HTR-8/SVneo (cell line): ENCODE measurements around the gene B4GALT2.
A peak's percentile ranks its signal among the peaks of the same experiment; 100 is the strongest.

Experiments used
- DNase-seq: peaks from one replicate; pipeline ENCODE4 v3.0.0; 2011; ENCODE audit warnings: low spot score, mixed read lengths; ENCODE audit not compliant: insufficient read length
- FAIRE-seq: peaks from 2 replicates; lab custom pipeline; 2011; peaks lifted over from hg19 to GRCh38; lab: Jason Lieb, UNC

The B4GALT2 gene

GRCh38 chr1:43945674-43946235 lies 33.3 kb upstream of the B4GALT2 start:
- DNase-seq: no peak
- FAIRE-seq: no peak

- DNase-seq (peak; percentile 92), FAIRE-seq (peak; percentile 92)
These were observed 32.6 kb upstream of the B4GALT2 start, which contains the start of gene IPO13 for GRCh38 chr1:43946236-43947060. Gene IPO13 (plus strand): TSS chr1:43946950. CDS start chr1:43947601, 651 bp downstream.

GRCh38 chr1:43947061-43947873 lies 31.7 kb upstream of the B4GALT2 start:
- DNase-seq: no peak

DNA sequence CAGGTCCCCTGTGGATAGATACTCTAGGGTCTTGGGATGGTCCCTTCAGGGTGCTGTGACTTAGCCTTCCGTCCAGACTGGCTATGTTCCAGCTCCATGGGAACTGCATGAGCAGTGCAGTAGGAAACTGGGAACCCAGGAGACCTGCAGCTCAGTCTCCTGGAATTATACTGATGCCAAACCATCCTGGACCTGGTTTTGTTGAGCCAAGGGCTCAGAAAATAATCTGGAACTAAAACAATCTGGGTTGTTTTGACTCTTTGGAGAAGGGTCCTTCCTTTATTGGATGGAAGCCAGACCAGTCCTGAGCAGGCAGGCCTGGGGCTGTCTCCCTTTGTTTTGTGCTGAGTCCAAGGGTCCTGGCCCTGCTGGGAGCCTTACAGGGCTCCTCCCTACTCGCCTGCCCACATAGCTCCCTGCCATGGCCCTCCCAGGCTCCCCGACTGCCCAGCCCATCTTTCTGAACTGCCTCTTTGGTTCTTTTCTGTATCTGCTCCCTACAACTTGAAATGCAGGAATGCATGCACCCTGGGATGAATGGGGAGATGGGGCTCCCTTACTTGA lies 31.1 kb upstream of the B4GALT2 start:
- DNase-seq (no peak), FAIRE-seq (no peak)

More at GRCh38 chr1:43947061-43947873, 31.7 kb upstream of the B4GALT2 start:
- FAIRE-seq: no peak

DNA sequence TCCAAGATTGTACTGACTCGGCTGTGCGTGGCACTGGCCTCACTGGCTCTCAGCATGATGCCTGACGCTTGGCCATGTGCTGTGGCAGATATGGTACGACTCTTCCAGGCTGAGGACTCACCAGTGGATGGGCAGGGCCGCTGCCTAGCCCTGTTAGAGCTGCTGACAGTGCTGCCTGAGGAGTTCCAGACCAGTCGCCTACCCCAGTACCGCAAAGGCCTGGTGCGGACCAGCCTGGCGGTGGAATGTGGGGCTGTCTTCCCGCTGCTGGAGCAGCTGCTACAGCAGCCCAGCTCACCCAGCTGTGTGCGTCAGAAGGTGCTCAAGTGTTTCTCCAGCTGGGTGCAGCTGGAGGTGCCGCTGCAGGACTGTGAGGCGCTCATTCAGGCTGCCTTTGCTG lies 29.3 kb upstream of the B4GALT2 start:
- no peak for FAIRE-seq
- DNase-seq: no peak

- DNase-seq (no peak), FAIRE-seq (no peak)
These were observed 27.7 kb upstream of the B4GALT2 start for GRCh38 chr1:43951021-43951985.

DNA sequence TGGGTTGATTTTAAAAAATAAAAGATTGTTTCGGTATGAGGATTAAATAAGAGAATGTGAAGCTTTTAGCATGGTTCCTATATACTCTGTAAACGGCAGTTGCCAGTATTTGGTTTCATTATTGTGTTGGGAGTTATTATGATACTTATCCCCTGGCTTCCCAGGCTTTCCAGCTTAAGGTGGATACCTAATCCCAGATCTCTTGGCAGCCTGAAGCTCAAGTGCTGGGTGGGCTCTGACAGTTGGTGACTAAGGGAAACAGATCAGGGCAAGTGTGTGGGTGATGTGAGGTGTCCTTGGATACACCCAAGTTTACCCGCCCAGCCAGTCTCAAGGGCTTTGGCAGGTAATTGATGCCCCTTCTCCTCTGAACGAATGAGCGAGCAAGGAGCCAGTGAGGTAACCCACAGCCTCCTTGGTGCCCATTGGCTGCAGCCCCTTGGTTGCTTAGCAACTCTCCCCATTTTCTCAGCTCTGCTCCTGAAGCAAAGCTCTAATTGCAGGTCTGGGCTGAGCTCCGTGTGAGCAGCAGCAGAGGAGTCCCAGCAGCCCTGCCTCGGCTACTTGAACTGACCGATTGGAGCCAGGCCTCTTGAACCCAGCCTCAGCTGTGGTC lies 26.2 kb upstream of the B4GALT2 start:
- no peak for FAIRE-seq
- DNase-seq: no peak

DNA sequence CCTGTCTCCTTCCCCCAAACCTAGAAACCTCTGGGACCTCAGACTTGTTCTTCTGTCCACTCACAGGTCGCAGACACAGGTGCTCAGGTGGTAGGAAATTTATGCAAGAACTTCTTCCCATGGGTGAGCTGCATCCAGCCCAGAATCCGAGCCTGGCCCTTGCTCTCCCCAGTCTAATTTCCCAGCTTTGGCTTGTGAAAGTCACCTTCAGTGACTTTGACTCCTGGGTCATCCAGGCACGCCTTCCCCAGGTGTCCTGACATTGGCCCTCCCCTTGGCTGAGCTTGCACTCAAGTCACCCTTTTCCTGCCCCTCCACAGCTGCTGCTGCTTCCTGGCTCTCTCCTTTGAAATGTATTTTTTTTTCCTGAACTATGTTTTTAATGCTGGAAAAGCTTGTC lies 25.6 kb upstream of the B4GALT2 start:
- no peak for DNase-seq
- FAIRE-seq: no peak

DNA sequence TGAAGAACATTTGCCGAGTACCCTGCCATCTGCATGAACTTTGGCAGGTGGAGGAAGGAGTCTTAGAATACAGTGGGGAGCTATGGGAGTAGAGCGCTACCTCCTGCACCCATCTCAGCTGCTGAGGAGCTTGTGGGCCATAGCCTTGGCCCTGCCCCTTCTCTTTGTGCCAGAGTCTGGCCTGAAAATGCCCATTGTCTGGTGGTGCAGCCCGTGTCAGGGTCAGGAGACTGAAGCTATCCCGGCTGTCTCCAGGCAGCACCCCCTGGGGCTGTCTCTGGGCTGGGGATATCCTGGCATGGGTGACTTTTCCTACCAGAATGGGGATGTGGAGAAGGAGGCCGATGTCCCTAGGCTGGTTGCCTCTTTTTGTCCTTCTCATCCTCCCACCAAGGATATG lies 25.0 kb upstream of the B4GALT2 start:
- DNase-seq: no peak
- no peak for FAIRE-seq

GRCh38 chr1:43956234-43956633 lies 22.8 kb upstream of the B4GALT2 start:
- DNase-seq (no peak), FAIRE-seq (no peak)

- DNase-seq (no peak), FAIRE-seq (no peak)
These were observed 21.5 kb upstream of the B4GALT2 start for GRCh38 chr1:43957407-43958040.

DNA sequence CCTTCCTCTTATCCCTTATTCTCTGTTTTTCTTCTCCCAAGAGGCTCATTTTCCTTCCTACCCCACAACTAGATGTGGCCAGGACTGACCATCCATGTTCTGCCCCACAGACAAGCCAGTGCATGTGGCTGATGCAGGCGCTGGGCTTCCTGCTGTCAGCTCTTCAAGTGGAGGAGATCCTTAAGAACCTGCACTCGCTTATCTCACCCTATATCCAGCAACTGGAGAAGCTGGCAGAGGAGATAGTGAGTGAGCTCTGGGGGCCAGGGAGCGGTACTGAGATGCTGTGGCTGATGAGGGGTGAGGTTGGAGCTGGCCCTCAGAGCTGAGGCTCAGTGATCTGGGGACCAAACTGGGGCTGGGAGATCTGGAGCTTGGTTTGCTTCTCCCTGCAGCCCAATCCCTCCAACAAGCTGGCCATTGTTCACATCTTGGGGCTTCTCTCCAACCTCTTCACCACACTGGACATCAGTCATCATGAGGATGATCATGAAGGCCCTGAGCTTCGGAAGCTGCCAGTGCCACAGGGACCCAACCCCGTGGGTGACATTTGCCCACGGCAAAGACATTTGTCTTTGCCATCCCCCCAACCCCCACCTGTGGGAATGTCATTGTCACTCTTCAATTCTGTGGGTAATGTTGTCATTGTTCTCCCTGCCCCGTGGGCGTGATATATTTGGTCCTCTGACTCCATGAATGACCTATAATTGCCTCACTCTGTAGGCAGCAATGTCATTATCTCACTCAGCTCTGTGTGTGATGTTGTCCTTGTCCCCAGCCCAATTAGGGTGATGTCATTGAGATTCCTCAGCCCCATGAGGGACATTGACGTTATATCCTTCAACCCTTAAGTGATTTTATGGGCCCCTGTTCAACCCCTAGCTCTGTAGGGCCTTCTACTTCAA lies 20.4 kb upstream of the B4GALT2 start:
- no peak for FAIRE-seq

GRCh38 chr1:43960798-43961197 lies 18.2 kb upstream of the B4GALT2 start:
- DNase-seq (no peak), FAIRE-seq (no peak)

More for the DNA sequence above, 20.4 kb upstream of the B4GALT2 start:
- DNase-seq: no peak

DNA sequence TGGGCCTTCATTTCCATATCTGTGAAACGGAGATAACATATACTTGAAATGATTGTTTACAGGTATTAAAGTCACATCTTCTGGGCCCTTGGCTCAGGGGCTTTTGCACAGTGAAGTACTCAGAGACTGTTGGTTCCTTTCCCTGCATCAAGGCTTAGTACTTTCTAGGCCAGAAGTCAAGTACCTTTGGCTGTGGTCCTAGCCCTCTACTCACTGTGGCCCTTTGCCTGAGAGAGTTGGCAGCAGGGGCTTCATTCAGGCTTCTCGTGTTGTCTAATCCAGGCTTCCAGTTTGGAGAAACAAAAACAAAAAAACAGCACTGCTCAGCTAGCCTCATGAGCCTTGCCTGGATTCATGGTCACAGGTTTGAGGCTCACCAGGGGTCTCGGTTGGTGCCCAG lies 17.3 kb upstream of the B4GALT2 start:
- no peak for FAIRE-seq

DNA sequence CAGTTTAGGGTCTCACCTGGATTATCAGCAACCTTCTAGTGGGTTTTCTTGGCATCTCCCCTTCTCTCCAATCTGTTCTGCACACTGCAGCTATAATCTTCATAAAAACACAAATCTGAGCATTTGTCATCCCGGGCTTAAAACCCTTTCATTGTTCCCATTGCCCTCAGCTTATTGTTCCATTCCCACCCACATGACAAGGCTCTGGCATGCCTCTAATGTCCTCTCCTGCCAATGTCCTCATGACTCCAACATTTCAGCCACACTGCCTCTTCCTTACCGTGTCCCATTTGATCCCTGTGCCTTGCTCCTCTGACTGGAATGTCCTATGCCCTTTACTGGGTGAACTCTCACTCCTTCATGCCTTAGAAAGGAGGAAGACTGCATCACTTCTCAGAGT lies 16.7 kb upstream of the B4GALT2 start:
- DNase-seq: no peak
- FAIRE-seq: no peak

More for the DNA sequence above, 17.3 kb upstream of the B4GALT2 start:
- no peak for DNase-seq

GRCh38 chr1:43963006-43963405 lies 16.0 kb upstream of the B4GALT2 start:
- FAIRE-seq: no peak
- no peak for DNase-seq

DNA sequence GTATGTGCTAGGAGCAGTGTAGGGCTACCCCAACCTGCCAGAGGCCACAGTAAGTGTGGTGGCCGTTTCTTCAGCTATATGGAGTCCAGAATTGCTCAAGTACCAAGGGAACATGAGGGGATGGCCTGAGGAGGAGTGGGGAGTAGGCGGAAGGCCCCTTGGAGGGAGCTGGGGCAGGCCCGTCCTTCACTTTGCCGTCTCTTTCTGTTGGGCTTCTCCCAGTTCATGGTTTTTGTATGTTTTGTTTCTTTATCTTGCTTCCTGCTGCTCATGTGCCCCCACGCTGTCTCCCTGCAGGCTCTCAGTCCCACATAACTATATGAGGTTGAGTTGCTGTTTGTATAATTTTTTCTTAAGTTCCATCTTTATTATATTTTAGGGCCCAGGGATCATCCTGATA lies 15.1 kb upstream of the B4GALT2 start:
- DNase-seq (no peak), FAIRE-seq (no peak)

GRCh38 chr1:43965316-43965715 lies 13.7 kb upstream of the B4GALT2 start:
- DNase-seq (no peak), FAIRE-seq (no peak)
